GM19397 (cell line): ENCODE data around the gene CNTN4.
"Not testable (repeated sequence)": the region's sequence is repeated elsewhere in the genome, so short reads cannot be mapped to it uniquely, and the experiment has no call there.

ENCODE experiments used
- ATAC-seq: cut with Tn5 transposase; IDR thresholded peaks from one replicate; pipeline ENCODE4 v1.9.1; 2021; ENCODE audit warnings: mild to moderate bottlenecking, moderate library complexity; ENCODE audit not compliant: unreplicated experiment

Gene CNTN4

DNA sequence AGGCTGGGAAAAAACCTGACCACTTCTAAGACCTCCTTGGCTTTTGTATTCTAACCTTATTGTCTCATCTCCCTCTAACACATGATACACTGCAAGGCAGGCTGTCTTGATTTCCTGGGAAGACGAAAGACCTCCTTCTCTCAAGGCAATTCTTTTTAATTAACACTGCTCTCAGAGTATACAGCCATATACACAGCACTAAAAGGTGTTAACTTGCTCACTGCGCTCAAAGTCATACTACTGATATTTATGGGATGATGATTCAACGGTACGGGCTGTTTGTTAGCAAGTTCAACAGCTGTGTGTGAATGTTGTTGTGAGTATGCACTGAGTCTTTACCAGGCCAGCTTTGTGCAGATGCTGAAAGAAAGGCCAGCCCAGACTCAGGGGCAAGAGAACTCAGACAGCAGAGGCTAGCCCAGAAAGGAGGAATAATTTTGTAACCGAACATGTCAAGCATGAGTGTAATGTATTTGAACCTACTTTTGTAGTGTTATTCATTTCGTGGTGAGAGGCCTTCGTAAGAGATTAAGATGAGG, 781.6 kb downstream of the CNTN4 start:
- ATAC-seq, result no peak

GRCh38 chr3:2883283-2883682, 784.6 kb downstream of the CNTN4 start:
- ATAC-seq, result no peak

- ATAC-seq, result no peak
Measured at GRCh38 chr3:2888592-2888991, 789.9 kb downstream of the CNTN4 start.

DNA sequence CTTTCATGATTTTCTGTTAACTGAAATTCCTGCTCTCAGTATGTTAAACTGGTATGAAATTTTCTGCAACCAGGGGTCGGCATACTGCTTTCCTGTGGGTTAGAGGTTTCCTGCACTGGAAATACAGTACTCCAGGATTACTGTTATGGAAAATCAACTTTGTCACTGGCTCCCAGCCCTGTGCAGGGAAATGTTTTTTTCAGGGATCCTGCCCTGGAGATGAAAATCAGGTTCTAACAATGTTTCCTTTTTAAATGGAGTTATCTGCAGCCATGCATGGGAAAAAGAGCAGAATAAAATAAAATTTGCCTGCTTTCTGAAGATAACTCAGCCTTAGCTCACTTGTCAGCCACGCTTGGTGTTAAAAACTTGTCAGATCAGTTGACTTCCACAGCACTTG, 791.1 kb downstream of the CNTN4 start:
- ATAC-seq, result no peak

- no peak for ATAC-seq
Measured at GRCh38 chr3:2896308-2896939, 797.8 kb downstream of the CNTN4 start.

- no peak for ATAC-seq
Measured at GRCh38 chr3:2897821-2898220, 799.2 kb downstream of the CNTN4 start.

DNA sequence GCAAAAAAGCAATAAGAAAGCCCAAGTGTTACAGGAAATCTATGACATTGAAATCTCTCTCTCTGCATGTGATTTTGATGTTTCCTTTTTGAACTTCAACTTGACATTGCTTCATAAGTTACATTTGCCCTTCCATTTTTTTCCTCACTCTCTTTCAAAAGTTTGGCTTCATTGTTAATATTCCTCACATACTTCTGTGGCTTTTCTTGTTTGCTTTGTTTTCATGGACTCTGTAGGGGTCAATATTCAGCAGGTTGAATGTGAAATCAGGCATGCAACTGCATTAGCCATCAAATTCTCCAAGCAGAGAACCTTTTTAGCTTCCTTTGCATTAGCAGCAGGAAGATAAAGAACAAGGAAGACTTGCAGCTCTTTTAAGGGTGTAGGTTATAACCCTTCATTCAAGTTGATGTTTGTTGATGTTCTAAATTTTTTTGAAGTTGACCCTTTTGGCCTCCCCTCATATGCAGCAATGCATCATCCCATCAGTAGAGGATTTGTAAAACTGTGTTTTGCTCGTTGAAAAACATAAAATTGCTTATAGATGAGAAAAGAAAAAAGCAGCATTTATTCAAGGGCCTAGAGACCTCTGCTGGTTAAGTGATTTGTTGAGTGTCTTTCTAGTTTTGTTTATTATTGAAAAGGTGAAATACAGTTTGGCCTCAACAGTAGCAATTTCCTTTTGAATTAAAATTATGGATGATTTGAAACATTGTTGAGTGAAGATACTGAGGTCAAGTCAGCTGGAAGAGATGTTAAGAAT, 800.1 kb downstream of the CNTN4 start:
- no peak for ATAC-seq

GRCh38 chr3:2904054-2904453, 805.4 kb downstream of the CNTN4 start:
- no peak for ATAC-seq

DNA sequence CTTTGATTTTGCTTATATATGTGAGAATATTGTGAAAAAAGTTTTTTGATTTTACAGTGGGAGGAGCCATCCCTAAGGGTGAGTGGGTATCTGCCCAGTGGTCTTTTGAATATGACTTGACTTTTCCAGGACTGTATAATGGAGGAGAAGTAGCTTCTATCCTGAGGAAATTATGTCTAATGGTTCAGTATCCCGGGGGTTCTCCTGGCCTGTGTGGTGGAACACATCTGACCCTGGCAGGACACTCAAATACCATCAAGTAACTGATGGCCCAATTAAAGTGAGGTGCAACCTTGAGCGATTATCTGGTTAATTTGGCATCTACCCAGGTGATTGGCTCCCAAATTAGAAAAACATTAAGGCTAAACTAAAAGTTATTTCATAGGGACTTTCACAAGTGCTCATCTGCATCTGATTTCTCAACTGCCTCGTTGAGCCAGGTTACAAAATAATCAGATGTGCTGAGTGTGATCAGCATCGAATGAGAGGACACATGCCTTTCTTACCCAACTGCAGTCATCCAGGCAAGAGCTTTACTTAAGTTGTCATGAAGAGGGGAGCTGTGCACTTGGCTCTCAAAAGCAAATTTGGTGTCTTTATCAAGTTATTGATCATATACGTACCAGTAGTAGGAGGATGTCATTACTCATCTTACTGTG, 810.2 kb downstream of the CNTN4 start:
- no peak for ATAC-seq

- ATAC-seq, result no peak
Measured at GRCh38 chr3:2910997-2911396, 812.3 kb downstream of the CNTN4 start.

DNA sequence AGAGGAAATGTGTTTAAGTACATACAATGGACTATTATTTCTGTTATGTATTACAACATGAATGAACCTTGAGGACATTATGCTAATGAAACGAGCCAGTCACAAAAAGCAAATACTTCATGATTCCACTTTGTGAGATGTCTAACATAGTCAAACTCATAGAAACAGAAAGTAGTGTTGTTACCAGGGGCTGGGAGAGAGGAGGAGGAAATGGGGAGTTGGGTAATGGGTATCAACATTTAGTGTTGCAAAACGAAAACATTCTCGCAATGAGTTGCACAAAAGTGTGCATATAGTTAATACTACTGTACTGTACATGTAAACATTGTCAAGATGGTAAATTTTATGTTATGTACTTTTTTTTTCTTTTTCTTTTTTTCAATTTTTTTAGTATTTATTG, 817.2 kb downstream of the CNTN4 start:
- no peak for ATAC-seq

DNA sequence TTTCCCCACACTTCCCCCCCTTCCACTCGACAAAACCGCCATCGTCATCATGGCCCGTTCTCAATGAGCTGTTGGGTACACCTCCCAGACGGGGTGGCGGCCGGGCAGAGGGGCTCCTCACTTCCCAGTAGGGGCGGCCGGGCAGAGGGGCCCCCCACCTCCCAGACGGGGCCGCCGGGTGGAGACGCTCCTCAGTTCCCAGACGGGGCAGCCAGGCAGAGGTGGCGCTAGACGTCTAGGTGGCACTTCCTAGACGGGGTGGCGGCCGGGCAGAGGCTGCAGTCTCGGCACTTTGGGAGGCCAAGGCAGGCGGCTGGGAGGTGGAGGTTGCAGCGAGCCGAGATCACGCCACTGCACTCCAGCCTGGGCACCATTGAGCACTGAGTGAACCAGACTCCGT, 818.0 kb downstream of the CNTN4 start:
- not testable (repeated sequence) for ATAC-seq

GRCh38 chr3:2920103-2920502, 821.4 kb downstream of the CNTN4 start:
- ATAC-seq, result no peak

DNA sequence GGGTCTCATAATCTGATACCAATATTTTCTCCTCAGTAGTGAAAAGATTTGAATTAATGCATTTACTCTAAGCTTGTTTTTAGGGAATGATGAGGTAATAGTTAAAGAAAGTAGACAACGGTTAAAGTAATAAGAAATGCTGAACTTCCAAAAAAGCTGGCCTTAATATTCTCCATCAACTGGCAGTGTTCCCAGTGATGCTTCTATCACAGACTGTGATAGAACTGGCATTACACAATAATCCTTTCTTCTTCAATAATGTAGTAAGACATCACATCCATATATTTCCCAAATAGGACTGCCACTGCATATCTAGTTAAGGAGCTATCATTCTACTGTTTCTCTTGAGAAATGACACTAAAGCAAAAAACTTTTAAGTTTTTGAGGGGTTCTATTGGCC, 822.8 kb downstream of the CNTN4 start:
- ATAC-seq, result no peak

GRCh38 chr3:2921903-2922302, 823.2 kb downstream of the CNTN4 start:
- ATAC-seq, result peak; percentile 51

DNA sequence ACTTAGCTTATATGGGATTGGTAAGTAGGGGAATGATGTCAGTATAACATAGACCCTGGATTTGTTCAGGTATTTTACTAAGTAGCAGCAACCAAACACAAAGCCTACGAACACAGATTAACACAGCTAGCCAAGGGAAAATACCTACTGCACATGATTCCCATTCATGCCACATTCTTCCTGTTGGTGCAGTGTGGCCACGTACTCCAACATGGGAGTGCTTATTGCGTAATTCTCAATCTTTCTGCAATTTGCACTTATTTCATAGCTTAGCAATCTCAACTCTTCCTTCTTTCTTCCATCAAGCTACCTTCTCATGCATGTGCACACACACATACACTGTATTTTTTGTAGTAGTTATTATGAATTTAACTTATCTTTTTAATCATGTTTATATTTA, 824.7 kb downstream of the CNTN4 start:
- no peak for ATAC-seq

DNA sequence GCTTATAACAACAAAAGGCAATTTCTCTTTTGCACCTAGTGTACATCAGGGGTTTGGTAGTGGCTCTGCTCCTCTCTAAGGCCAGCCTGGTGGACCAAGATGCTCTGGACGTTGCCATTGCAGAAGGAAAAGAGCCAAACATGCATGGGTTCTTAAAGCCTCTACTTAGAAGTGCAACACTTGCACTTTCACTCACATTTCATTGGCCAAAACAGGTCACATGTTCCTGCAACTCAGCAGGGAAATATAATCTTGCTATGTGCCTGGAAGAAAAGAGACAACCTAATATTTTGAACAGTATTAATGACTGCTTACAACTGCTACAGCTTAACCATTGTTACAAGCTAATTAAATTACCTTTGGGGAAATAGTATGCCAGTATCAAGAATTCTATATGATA, 828.6 kb downstream of the CNTN4 start:
- no peak for ATAC-seq

- no peak for ATAC-seq
Measured at GRCh38 chr3:2929574-2929973, 830.9 kb downstream of the CNTN4 start.

- ATAC-seq, result no peak
Measured at GRCh38 chr3:2931265-2931664, 832.6 kb downstream of the CNTN4 start.

DNA sequence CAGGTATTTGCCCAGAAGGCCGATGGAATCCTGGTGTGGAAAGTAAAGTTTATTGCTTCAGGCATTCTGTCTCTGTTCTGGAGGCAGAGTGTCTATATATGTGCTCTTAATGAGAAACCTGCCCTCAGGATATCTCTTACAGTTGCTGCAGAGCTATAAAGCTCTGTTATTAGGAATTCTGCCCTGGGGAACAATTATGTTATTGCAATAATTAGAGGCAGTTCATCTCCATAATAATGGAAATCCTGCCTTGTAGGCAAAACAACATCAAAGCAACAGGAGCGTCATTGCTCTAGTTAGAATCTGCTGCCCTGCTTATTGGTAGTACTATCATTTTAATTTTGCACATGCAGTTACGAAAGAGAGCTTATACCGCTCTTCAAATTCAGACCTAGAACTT, 835.9 kb downstream of the CNTN4 start:
- no peak for ATAC-seq

GRCh38 chr3:2937055-2937454, 838.4 kb downstream of the CNTN4 start:
- ATAC-seq, result no peak

DNA sequence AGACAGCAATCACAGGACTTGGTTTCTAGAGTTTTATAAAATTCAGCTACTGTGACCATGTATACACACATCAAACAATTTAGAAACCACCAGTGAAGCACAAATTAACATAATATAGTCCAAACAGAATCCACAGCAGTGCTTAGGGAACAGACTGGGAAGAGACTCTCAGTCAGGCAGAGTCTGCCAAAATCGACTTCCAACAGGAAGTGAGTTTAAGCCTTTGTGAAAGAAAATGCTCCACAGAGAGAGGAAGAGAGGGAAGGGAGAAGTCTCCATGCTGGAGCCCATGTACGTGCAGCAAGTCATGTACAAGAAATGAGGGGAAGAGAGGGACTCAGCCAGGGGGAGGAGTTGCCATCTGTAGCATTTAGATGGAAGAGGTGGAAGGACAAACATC, 838.9 kb downstream of the CNTN4 start:
- no peak for ATAC-seq
